Hematopoietic multipotent progenitor cell treated with erythropoietin and hydrocortisone succinate and interleukin-3 and kit ligand, for 15 days (in vitro differentiated cells): ENCODE results near the gene ZFYVE9.
"Not testable (repeated sequence)": the region's sequence is repeated elsewhere in the genome, so short reads cannot be mapped to it uniquely, and the experiment has no call there.

ENCODE experiments used
- DNase-seq: peaks from one replicate; pipeline ENCODE4 v3.0.0-alpha.2; 2015; ENCODE audit warnings: low spot score

The ZFYVE9 gene

GRCh38 chr1:52141513-52142219 is at the start of gene ZFYVE9:
ZFYVE9 (plus strand) TSS chr1:52142089; CDS start chr1:52233207, 91,118 bp downstream.
- DNase-seq = peak; percentile 67

DNA sequence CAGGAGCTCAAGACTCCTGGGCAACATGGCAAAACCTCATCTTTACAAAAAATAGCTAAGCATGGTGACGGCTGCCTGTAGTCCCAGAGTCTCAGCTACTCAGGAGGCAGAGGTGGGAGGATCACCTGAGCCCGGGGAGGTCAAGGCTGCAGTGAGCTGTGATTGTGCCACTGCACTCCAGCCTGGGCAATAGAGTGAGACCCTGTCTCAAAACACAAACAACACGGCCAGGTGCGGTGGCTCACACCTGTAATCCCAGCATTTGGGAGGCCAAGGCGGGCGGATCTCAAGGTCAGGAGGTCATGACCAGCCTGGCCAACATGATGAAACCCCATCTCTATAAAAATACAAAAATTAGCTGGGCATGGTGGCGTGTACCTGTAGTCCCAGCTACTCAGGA is 47.6 kb upstream of the ZFYVE9 start:
- DNase-seq = not testable (repeated sequence)

- no peak for DNase-seq
Measured at GRCh38 chr1:52096216-52096615, 45.7 kb upstream of the ZFYVE9 start.

DNA sequence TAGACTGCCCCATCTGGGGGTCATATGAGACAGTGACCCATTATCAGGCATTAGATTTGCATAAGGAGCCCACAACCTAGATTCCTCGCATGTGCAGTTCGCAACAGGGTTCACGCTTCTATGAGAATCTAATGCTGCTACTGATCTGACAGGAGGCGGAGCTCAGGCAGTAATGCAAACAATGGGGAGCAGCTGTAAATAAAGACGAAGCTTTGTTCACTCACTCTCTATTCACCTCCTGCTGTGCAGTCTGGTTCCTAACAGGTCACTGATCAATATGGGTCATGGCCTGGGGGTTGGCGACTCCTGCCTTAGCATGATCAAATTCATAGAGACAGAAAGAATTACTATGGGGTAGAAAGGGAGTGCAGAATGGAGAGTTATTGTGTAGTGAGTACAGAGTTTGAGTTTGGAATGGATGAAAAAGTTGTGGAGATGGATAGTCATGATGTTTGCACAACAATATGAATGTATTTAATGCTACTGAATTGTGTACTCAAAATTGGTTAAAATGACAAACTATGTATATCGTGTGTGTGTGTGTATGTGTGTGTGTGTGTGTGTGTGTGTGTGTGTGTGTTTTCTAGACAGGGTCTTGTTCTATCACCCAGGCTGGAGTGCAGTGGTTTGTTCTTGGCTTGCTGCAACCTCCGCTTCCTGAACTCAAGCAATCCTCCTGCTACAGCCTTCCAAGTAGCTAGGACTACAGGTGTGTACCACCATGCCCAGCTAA is 43.6 kb upstream of the ZFYVE9 start:
- DNase-seq = no peak

DNA sequence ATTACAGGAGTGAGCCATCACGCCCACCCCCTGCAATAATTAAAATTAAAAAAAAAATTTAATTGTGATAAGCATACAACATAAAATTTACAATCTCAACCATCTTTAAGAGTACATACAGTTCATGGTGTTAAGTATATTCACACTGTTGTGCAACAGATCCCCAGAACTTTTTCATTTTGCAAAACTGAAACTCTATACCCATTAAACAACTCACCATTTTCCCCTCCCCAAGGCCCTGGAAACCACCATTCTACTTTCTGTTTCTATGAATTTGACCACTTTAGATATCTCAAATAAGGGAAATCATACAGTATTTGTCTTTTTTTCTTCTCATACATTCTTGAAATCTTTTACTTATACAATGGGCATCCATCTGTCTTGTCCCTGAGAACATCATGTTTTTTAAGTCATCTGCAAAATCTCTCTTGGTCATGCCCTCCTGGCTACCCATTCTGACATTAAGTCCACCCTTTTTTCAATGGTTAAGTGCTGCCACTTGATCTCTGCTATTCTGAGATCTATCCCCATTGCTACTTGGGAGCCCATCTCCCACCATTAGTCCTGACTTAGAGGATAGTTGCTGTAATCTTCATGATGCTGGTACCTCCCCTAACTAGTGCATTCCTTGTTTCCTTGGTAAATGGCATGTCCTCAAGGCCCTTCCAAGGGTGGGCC is 39.4 kb upstream of the ZFYVE9 start:
- no peak for DNase-seq

DNA sequence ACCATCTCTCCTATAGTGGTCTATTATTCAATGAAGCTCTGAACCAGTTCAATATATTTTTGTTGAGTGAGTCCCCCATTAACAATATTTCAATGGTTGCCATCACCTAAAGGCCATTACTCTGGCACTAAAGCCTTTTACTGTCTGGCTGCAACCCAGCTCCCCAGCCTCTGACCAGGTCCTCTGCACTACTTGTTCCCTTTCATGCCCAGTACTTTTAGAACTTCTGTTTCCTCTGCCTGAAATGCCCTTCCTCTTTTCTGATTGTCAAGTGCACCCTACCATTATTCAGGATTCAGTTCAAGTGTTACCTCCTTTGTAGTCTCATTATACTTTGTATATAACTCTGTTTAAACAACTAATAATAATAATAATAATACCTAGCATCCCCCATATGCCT is 30.4 kb upstream of the ZFYVE9 start:
- DNase-seq = no peak

- DNase-seq = no peak
Measured at GRCh38 chr1:52112489-52112888, 29.4 kb upstream of the ZFYVE9 start.

DNA sequence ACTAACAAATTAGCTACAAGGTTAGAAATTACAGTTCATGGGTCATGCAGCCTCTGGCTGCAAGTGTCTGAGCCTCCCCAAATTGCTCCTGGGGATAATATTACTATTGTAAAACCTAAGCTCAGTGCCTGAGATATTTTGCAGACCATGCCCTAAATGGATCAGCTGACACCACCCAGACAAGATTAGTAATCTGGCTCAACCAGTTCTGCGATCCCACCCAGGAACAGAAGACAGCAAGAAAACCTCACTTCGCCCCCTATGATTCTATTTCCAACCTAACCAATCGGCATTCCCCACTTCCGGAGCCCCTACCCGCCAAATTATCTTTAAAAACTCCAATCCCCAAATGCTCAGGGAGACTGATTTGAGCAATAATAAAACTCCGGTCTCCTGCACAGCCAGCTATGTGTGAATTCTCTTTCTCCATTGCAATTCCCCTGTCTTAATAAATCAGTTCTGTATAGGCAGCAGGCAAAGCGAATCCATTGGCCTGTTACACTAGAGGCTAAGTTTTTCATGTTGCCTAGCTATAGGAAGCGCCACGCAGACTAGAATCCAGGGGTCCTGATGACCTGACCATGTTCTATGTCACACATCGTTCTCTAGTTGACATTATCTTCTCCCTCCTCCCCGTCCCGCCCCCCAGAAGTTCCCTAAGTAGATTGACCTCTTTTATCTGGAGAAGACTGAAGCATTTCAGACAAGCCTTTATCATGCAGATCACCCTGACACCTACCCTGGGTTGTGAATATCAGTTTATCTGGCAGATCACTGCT is 22.4 kb upstream of the ZFYVE9 start:
- no peak for DNase-seq

DNA sequence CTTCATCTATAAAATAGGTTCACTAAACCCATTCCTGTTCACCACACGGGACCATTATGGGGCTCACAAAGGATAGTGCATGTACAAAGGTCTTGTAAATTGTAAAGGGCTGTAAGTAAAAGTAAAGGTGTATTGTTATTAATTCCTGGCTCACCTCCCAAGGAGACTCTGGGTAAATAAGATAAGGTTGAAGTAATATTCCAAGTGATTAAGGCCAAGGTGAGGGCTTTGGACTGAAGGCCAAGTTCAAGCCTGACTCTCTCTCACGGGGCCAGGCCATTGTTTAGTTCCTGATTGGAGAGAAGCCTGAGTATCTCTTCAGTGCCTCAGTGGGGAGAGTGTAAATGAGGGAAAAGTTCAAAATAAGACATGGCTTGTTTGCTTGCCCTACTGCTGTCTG is 19.5 kb upstream of the ZFYVE9 start:
- DNase-seq = no peak

DNA sequence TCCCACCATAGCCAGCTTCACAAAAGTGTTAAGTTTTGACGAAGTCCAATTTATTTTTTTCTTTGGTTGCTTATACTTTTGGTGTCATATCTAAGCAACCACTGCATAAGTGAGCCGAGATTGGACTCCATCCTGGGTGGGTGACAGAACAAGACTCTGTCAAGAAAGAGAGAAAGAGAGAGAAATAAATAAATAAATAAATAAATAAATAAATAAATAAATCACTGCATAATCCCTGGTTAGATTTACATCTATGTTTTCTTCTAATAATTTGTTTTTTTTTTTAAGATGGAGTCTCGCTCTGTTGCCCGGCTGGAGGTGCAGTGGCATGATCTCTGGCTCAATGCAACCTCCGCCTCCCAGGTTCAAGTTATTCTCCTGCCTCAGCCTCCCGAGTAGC is 18.3 kb upstream of the ZFYVE9 start:
- DNase-seq = no peak

DNA sequence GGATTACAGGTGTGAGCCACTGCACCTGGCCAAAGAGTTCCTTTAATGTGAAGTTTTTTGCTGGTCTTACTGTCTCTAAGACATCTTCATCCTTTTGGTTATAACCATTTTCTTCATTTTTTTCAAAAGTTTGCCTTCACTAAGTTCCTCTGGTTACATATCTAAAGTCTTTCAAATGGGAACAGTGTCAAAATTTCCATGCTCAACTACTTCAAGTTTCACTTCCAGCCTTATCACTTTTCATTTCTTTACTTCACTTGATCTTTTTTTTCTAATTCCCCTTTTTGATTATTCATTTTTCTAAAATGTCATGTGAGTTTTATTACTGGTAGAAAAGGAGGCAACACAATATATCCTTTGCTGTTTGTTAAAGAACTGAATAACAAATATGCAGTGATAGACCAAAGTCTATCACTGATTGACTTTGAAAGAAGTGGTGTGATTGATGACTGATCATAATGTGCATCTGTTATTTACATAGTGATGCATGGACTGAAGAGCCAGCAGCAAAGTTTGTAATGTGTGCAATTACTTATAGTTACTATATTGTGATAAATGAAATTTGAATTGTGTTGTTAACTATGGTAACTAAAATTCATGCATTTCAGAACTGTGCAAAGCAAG is 16.0 kb upstream of the ZFYVE9 start:
- no peak for DNase-seq

DNA sequence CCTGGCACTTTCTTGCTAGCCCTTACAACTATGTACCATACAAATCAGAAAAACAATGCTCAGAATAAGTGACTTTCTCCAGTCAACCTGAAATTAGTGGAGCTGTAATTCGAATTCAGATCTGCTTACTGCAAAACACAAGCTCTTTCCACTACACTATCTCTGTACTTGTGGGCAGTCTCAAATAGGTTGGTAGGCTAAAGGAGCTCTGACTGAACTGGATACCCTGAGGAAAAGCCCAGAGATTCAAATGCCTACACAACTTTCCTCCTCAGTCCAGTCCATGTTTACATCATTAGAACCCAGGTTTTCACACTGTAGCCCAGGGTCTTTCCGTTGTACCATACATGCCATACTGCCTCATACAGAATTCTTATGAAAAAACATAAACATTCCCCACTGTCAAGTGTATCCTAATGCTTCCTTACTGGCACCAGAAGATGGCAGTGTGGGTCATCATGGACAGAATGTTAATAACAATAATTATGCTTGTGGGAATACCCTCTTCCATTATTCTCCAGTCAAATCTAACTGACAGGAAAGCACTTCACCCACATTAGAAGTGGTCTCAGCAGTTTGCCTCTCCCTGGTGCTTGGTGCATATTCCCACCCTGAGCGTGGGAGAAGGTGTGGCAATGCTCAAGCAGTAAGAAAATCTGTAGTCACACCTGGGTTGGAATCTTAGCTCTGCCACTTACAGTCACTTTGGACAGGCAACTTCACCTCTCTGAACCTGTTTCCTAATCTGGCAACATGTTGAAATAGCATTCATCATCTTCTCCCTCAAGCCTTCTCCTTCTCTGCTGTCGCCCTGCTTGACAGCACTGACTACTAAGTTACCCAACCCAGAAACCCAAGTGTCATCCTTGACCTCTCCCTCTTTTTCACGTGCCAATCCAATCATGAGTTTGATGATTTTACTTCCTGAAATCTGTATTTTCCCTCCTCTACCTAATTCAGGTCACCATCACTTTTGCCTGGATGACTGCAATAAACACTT is 14.4 kb upstream of the ZFYVE9 start:
- DNase-seq = no peak

- DNase-seq = no peak
Measured at GRCh38 chr1:52139817-52140540, 1.9 kb upstream of the ZFYVE9 start.

- no peak for DNase-seq
Measured at GRCh38 chr1:52140633-52141512, 1.0 kb upstream of the ZFYVE9 start.

GRCh38 chr1:52142220-52143183 is 613 bp downstream of the ZFYVE9 start:
- no peak for DNase-seq

DNA sequence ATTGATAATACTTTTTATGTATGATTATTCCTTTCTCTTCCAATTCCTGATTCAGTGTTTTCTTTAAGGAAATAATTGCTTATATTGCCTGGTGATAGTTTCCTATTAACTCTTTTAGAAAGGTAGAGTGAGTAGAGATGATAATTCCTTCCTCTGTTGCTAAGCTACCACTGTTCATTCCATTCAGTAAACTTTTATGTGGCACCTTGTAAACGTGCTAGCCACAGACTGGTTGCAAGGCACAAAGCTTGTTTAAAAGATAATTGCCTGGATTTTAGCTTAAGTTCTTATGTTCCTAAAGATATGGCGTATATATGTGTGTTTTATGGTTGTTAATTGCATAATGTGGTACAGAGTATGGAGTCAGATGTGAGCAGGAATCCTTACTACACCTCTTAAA is 3.2 kb downstream of the ZFYVE9 start:
- DNase-seq = no peak

DNA sequence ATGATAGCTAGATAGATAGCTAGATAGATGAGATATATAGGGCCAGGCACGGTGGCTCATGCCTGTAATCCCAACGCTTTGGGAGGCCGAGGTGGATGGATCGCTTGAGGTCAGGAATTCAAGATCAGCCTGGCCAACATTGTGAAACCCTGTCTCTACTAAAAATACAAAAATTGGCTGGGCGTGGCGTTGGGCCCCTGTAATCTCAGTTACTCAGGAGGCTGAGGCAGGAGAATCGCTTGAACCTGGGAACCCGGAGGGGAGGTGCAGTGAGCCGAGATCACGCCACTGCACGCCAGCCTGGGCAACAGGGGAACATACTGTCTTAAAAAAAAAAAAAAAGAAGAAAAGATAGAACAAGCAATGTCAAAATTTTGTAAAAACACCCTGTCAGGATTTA is 8.6 kb downstream of the ZFYVE9 start:
- not testable (repeated sequence) for DNase-seq

GRCh38 chr1:52150946-52151345 is 9.1 kb downstream of the ZFYVE9 start:
- no peak for DNase-seq
